Left ventricle myocardium inferior (tissue), 1 donor: ENCODE results near the gene ERAP2. TPM values are rescaled to one million over a fixed set of nuclear protein-coding genes. Genes with fewer than 3 reads are reported as not detected.

ENCODE experiments used
- DNase-seq: peaks from one replicate; pipeline ENCODE4 v3.0.0-alpha.2; 2020
- H3K27ac ChIP-seq: fragments of 200-600 bp; replicated peaks from 2 replicates; pipeline ENCODE4 v1.8.0; 2021
- H3K27me3 ChIP-seq: fragments of 200-600 bp; 2 replicates; pipeline ENCODE4 v1.8.0; 2021; ENCODE audit warnings: low read depth
- H3K36me3 ChIP-seq: fragments of 200-600 bp; 2 replicates; pipeline ENCODE4 v1.8.0; 2021
- H3K4me1 ChIP-seq: fragments of 200-600 bp; 2 replicates; pipeline ENCODE4 v1.8.0; 2021
- H3K4me3 ChIP-seq: fragments of 200-600 bp; 2 replicates; pipeline ENCODE4 v1.8.0; 2021; ENCODE audit warnings: mild to moderate bottlenecking, moderate library complexity
- H3K9me3 ChIP-seq: fragments of 200-600 bp; replicated peaks from 2 replicates; pipeline ENCODE4 v1.8.0; 2021
- CTCF ChIP-seq: fragments of 200-600 bp; IDR thresholded peaks from 2 replicates; pipeline ENCODE4 v1.8.0; 2021; ENCODE audit warnings: antibody characterized with exemption, mild to moderate bottlenecking, borderline replicate concordance
- intact Hi-C: fragments of 100-400 bp; cut with micrococcal nuclease; formaldehyde crosslinking; loops from one replicate; pipeline ENCODE4 v1.11.0; 2022
- total RNA-seq: library from RNA; stranded (reverse); fragmentation: NEBNext Ultra II Directional; extraction: Animal tissue kit (Norgen Biotek cat#: 25700); gene quantifications from one replicate; pipeline ENCODE4 v1.2.1, GENCODE V29; 2021
- donor health status: DM: no; HTN: yes; CAD: no; lungs with severe emphysema.

ERAP2 gene
- total RNA-seq, 1 donor from 2014 or later = 6.7 TPM

- TF ChIP-seq CTCF = no peak
- Histone ChIP-seq H3K4me1 (peaks cover 21% of the 10 kb centered on the region), H3K36me3 (peaks cover 34% of the 10 kb centered on the region), H3K27me3 (no peaks in the 10 kb centered on the region), H3K9me3 (no peaks in the 10 kb centered on the region), H3K4me3 (no peak overlapping the region), H3K27ac (no peak overlapping the region)
- intact Hi-C loops = no loop called here
- no peak for DNase-seq
Measured at GRCh38 chr5:96885518-96886338, 9.4 kb downstream of the ERAP2 start.

- intact Hi-C loops = no loop called here
- Histone ChIP-seq H3K36me3 (peaks cover 57% of the 10 kb centered on the region), H3K27me3 (no peaks in the 10 kb centered on the region), H3K9me3 (no peaks in the 10 kb centered on the region), H3K27ac (no peak overlapping the region), H3K4me1 (no peaks in the 10 kb centered on the region), H3K4me3 (no peak overlapping the region)
- TF ChIP-seq CTCF = no peak
- no peak for DNase-seq
Measured at GRCh38 chr5:96893342-96893741, 17.0 kb downstream of the ERAP2 start.

- no peak for DNase-seq
- Histone ChIP-seq H3K36me3 (peaks cover 48% of the 10 kb centered on the region), H3K4me3 (no peak overlapping the region), H3K9me3 (no peaks in the 10 kb centered on the region), H3K27me3 (no peaks in the 10 kb centered on the region), H3K4me1 (no peaks in the 10 kb centered on the region), H3K27ac (no peak overlapping the region)
- intact Hi-C loops = no loop called here
- TF ChIP-seq CTCF = no peak
Measured at GRCh38 chr5:96896276-96896675, 20.0 kb downstream of the ERAP2 start.

- H3K4me3 ChIP-seq = no peak overlapping the region
Measured at GRCh38 chr5:96896806-96897205, 20.5 kb downstream of the ERAP2 start.

GRCh38 chr5:96901384-96901783, 25.1 kb downstream of the ERAP2 start:
- TF ChIP-seq CTCF = peak; percentile 20
- no peak for DNase-seq
- intact Hi-C loops = no loop called here
- no peak overlapping the region for H3K4me3 ChIP-seq
- peaks cover 58% of the 10 kb centered on the region for H3K36me3 ChIP-seq
- no peaks in the 10 kb centered on the region for H3K9me3 ChIP-seq
- no peak overlapping the region for H3K27ac ChIP-seq
- H3K27me3 ChIP-seq = no peaks in the 10 kb centered on the region
- no peaks in the 10 kb centered on the region for H3K4me1 ChIP-seq

More at GRCh38 chr5:96896806-96897205, 20.5 kb downstream of the ERAP2 start:
- peaks cover 51% of the 10 kb centered on the region for H3K36me3 ChIP-seq
- no peak for TF ChIP-seq CTCF
- H3K27me3 ChIP-seq = no peaks in the 10 kb centered on the region
- no peaks in the 10 kb centered on the region for H3K4me1 ChIP-seq
- intact Hi-C loops = no loop called here
- DNase-seq = no peak
- no peaks in the 10 kb centered on the region for H3K9me3 ChIP-seq
- no peak overlapping the region for H3K27ac ChIP-seq
